ENCODE data around the gene C3orf52. TPM values are rescaled to one million over a fixed set of nuclear protein-coding genes. Genes with fewer than 3 reads are reported as not detected.
A peak's percentile ranks its signal among the peaks of the same experiment; 100 is the strongest.

Gene C3orf52
- total and polyA plus RNA-seq, 9 donors = 4.4 to 8.1 (median 5.7) TPM

DNA sequence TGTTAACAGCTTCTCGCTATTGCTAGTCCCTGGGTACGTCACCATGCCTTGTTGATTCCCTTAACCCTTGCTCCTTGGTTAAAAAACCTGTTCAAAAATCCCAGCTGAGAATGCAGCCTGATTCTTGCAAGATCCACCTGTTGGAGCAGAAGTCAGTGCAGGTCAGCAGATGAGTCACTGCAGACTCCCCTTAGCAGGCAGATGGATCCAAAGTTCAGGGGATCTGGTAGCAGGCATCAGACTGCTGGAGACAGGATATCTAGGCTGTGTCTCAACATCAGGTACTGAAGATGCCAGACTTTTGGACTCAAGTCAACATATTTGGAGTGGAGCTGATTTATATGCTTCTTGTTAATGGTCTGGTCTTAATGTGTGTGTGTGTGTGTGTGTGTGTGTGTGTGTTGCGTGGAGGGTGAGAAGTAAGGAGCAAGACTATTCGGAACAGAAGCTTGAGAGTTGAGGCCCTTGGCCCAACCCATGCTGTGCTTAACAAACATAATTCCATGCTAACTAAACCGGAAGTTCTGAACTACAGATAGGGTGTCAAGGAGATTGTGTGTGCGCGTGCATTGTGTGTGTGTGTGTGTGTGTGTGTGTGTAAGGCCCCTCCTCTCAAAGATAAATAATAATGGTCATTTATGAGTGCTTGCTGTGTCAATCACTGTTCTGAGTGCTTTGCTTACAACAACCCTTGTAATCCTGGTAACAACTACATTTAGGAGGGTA lies 1.0 kb upstream of the C3orf52 start:
- Histone ChIP-seq H3K27me3 (ENCODE audit: control insufficient read depth, insufficient read depth, low read length) (peaks cover 23% of the 10 kb centered on the region), H3K4me3 (ENCODE audit: low read length) (no peak overlapping the region)
- 48% methylated on average over 2 of the region's 7 CpGs for WGBS (ENCODE audit: insufficient coverage)

DNA sequence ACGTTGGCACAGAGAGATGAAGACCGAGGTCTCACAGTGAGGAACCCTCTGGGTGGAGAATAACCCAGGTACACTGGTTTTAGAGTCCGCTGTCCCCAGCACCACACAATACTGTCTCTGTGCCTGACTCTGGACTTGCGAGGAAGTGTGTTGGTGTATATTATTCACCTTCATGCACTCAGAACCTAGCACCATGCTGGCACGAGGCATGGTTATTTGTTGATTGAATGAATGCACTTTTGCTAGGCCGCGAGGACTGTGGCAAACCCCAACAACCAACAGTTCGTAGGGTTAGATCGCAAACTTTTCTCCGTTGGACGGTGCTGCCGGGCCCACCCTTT lies 484 bp upstream of the C3orf52 start:
- Histone ChIP-seq H3K27me3 (ENCODE audit: control insufficient read depth, insufficient read depth, low read length) (peaks cover 23% of the 10 kb centered on the region), H3K36me3 (ENCODE audit: control insufficient read depth, insufficient read depth, low read length) (no peaks in the 10 kb centered on the region), H3K4me1 (ENCODE audit: control insufficient read depth, insufficient read depth, low read length) (peaks cover 14% of the 10 kb centered on the region), H3K4me3 (ENCODE audit: low read length) (peak overlapping the region; percentile 53), H3K27ac (ENCODE audit: low read length) (no peak overlapping the region), H3K9me3 (replicated peaks; ENCODE audit: control insufficient read depth, low read depth, low read length) (no peaks in the 10 kb centered on the region)
- WGBS (ENCODE audit: insufficient coverage) = 4% methylated on average over 7 of the region's 12 CpGs
- DNase-seq = no peak

More for the DNA sequence above, 1.0 kb upstream of the C3orf52 start:
- Histone ChIP-seq H3K27ac (ENCODE audit: low read length) (no peak overlapping the region), H3K4me1 (ENCODE audit: control insufficient read depth, insufficient read depth, low read length) (peaks cover 13% of the 10 kb centered on the region), H3K36me3 (ENCODE audit: control insufficient read depth, insufficient read depth, low read length) (no peaks in the 10 kb centered on the region), H3K9me3 (replicated peaks; ENCODE audit: control insufficient read depth, low read depth, low read length) (no peaks in the 10 kb centered on the region)
- DNase-seq = no peak

DNA sequence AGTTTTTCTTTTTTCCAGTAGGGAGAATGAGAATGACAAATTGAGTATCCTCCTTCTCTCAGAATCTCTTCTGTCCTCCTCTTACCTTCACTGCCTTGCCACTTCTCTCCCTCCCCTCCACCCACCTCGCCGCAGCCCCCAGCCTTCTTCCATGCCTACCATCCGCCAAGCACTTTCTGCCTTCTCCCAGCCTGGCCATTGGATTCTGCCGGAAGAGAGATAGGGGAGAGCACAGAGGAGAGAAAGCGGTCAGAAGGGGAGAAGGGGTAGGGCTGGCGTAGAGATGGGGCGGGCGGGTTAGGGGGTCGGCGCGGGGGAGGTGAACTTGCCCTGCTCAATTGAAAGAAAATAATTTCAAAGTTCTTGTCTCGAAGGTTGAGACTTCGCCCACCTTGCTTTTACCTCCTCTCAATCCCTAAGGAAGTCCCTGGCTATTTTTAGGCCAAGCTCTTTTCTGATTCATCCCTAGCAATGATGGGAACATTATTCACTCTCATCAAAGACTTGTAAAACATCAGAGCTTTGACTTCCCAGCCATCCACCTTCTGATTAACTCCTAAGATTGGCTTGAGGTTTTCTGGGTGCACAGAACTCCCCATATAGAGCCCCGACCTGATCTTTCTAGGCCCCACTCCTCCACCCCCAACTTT lies 811 bp downstream of the C3orf52 start:
- peaks cover 25% of the 10 kb centered on the region for H3K27me3 ChIP-seq (ENCODE audit: control insufficient read depth, insufficient read depth, low read length)
- no peaks in the 10 kb centered on the region for H3K36me3 ChIP-seq (ENCODE audit: control insufficient read depth, insufficient read depth, low read length)
- DNase-seq = no peak
- WGBS (ENCODE audit: insufficient coverage) = 30% methylated on average over 4 of the region's 14 CpGs
- H3K4me3 ChIP-seq (ENCODE audit: low read length) = peak overlapping the region; percentile 53
- peaks cover 20% of the 10 kb centered on the region for H3K4me1 ChIP-seq (ENCODE audit: control insufficient read depth, insufficient read depth, low read length)
- no peaks in the 10 kb centered on the region for H3K9me3 ChIP-seq (replicated peaks; ENCODE audit: control insufficient read depth, low read depth, low read length)
- no peak overlapping the region for H3K27ac ChIP-seq (ENCODE audit: low read length)

DNA sequence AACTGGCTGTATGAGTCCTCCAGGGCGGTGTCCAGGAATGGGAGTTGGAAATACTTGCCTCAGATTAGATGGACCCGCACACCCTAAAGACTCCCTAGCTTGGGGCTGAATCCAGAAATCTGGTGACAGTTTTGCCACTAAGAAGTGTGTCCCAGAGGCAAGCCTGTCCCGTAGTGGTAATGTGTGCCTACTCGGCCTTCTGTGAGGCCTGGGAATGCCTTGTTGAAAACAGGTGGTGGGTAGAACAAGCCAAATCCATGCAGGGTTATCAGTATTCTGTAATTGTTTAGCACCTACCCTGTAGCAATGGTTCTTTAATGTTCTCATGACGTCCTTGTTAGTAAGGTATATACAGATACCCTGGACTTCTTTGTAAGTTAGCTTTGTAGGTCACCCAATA lies 1.6 kb downstream of the C3orf52 start:
- Histone ChIP-seq H3K27me3 (ENCODE audit: control insufficient read depth, insufficient read depth, low read length) (peaks cover 25% of the 10 kb centered on the region), H3K9me3 (replicated peaks; ENCODE audit: control insufficient read depth, low read depth, low read length) (no peaks in the 10 kb centered on the region), H3K4me3 (ENCODE audit: low read length) (no peak overlapping the region), H3K4me1 (ENCODE audit: control insufficient read depth, insufficient read depth, low read length) (peaks cover 22% of the 10 kb centered on the region), H3K36me3 (ENCODE audit: control insufficient read depth, insufficient read depth, low read length) (no peaks in the 10 kb centered on the region), H3K27ac (ENCODE audit: low read length) (no peak overlapping the region)
- DNase-seq = no peak
- WGBS (ENCODE audit: insufficient coverage) = 76% methylated on average over 4 of the region's 5 CpGs

DNA sequence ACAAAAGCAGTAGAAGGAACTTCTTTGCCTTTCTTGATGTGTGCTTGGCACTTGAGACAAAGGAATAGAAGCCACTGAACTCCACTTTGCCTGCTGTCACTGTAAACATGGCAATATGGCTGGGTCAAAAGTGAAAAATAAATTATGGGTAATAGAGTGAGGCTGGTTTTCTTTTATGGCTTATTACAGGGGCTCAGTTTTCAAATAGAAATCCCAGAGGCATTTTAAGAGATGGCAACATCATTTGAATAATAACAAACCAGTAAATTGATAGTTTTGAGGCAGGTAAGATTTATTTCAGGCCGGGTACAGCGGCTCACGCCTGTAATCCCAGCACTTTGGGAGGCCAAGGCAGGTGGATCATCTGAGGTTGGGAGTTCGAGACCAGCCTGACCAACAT lies 2.8 kb downstream of the C3orf52 start:
- no peak for DNase-seq
- Histone ChIP-seq H3K27ac (ENCODE audit: low read length) (no peak overlapping the region), H3K27me3 (ENCODE audit: control insufficient read depth, insufficient read depth, low read length) (peaks cover 25% of the 10 kb centered on the region), H3K36me3 (ENCODE audit: control insufficient read depth, insufficient read depth, low read length) (no peaks in the 10 kb centered on the region), H3K9me3 (replicated peaks; ENCODE audit: control insufficient read depth, low read depth, low read length) (no peaks in the 10 kb centered on the region), H3K4me3 (ENCODE audit: low read length) (no peak overlapping the region), H3K4me1 (ENCODE audit: control insufficient read depth, insufficient read depth, low read length) (peaks cover 24% of the 10 kb centered on the region)
- WGBS (ENCODE audit: insufficient coverage) = no CpG with 5 or more reads among the region's 4 CpGs

DNA sequence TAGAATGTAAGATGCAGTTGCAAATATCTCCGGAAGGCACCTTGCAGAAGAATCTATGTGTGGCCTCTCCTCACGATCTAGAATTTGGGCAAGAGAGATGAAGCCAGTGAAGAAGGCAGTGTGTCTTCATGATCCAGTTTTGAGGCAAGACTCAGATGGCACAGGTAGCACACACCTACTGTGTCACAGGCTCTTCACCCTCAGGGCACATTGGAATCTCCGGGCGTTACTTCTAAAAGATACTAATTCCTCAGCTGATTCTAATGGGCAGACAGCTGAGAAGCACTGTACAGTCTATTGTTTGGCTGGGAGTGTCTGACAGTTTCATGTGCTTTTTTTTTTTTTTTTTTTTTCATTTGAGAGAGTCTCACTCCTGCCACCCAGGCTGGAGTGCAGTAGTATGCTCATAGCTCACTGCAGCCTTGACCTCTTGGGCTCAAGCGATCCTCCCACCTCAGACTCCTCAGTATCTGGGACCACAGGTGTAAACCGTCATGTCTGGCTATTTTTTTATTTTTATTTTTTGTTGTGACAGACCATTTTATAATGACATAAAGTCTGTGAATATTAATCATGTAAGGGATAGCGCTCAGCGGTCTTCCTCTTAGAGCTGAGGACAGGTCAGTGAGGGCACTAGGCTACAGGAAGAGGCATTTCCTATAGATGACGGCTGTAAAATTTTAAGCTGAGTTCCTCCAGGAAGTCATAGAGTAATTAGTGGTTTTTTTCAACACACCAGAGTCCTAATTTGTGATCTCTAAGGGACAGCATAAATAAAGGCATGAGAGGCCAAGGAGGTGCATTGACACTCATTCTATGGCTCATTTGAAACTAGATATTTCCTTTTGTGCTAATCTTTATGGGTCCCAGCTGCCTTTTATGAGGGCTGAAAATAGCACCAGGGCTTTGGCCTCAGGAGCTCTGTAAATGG lies 4.0 kb downstream of the C3orf52 start:
- H3K9me3 ChIP-seq (replicated peaks; ENCODE audit: control insufficient read depth, low read depth, low read length) = no peaks in the 10 kb centered on the region
- H3K27me3 ChIP-seq (ENCODE audit: control insufficient read depth, insufficient read depth, low read length) = peaks cover 20% of the 10 kb centered on the region
- no peaks in the 10 kb centered on the region for H3K36me3 ChIP-seq (ENCODE audit: control insufficient read depth, insufficient read depth, low read length)
- DNase-seq = no peak
- no CpG with 5 or more reads among the region's 9 CpGs for WGBS (ENCODE audit: insufficient coverage)
- H3K27ac ChIP-seq (ENCODE audit: low read length) = no peak overlapping the region
- H3K4me3 ChIP-seq (ENCODE audit: low read length) = no peak overlapping the region
- peaks cover 24% of the 10 kb centered on the region for H3K4me1 ChIP-seq (ENCODE audit: control insufficient read depth, insufficient read depth, low read length)

DNA sequence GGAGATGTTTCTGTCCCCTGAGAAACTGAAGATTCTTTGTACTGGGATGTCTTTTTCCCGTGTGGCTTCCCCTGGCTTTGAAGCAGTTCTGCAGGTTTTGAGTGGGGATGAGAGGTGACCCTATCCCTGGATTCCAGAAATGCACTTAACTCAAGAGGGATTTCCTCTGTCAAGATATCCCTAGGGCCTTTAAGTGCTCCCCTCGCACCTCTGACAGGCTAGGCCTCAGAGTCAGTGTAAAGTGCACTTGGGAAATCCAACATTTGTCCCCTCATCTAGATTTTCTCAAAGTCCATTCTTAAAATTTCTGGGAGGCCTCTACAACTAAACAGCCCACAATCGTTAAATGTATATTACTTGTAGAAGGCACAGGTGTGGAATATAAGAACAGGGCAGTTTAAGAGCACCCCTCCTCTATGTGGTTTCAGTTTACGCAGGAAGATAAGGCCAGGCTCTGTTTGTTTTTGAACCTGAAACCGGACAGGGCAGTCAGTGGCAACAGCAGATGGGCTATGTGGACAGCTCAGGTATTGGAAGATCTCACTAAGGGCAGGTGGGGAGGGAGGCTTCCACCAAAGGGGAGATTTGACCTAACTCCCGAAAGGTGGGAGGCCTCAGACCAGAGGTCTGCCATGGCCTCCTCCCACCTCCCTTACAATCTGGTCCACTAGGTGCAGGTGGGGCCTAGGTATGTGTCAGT lies 4.8 kb downstream of the C3orf52 start:
- WGBS (ENCODE audit: insufficient coverage) = 42% methylated on average over 3 of the region's 6 CpGs
- Histone ChIP-seq H3K4me3 (ENCODE audit: low read length) (no peak overlapping the region), H3K27ac (ENCODE audit: low read length) (peak overlapping the region; percentile 4), H3K9me3 (replicated peaks; ENCODE audit: control insufficient read depth, low read depth, low read length) (no peaks in the 10 kb centered on the region), H3K27me3 (ENCODE audit: control insufficient read depth, insufficient read depth, low read length) (peaks cover 15% of the 10 kb centered on the region), H3K4me1 (ENCODE audit: control insufficient read depth, insufficient read depth, low read length) (peaks cover 19% of the 10 kb centered on the region), H3K36me3 (ENCODE audit: control insufficient read depth, insufficient read depth, low read length) (no peaks in the 10 kb centered on the region)
- DNase-seq = no peak

DNA sequence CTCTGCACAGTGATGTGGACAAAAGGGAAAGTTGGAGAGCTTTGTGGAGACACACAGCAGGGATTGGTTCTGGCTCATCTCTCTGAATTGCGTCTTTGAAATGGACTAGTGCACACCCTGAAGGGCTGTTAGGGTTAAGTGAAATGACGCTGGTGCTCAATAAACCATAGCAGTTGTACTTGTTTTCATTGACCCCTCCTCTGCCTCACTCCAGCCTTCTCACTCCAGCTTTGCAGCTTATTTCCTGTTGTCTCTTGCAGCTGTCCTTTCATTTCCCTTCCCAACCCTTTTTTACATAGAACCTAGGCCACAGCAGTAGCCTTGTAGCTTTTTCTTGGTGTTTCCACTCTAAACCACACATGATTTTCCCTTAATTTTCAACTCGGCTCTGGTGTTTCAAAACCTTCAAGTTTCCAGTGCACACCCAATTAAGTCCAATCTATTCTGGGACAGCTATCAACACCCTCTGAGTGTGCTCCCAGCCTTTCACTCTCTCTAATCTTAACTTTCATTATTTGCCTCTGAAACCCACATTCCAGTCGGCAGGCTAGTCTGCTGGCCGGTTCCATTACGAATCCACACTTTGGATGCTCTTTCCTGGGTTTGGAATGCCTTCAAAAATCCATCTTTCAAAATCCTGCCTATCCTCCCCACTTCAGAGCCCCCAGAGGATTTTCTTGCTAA lies 6.4 kb downstream of the C3orf52 start:
- Histone ChIP-seq H3K4me1 (ENCODE audit: control insufficient read depth, insufficient read depth, low read length) (peaks cover 14% of the 10 kb centered on the region), H3K36me3 (ENCODE audit: control insufficient read depth, insufficient read depth, low read length) (no peaks in the 10 kb centered on the region)

DNA sequence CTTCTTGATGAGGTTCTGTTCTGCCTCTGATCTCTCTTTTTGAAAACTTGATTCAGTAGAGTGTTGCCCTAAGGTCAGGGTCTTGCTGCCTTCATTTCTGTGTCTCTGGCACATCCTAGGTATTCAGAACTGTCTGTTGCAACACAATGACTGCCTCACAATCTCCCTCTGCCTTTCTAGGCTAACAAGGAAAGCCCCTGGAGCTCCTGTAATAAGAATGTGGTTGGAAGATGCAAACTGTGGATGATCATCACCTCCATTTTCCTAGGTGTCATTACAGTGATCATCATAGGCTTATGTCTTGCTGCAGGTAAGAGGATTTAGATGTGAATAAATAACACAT lies 7.0 kb downstream of the C3orf52 start:
- no peak overlapping the region for H3K4me3 ChIP-seq (ENCODE audit: low read length)
- H3K27me3 ChIP-seq (ENCODE audit: control insufficient read depth, insufficient read depth, low read length) = peaks cover 2% of the 10 kb centered on the region
- H3K9me3 ChIP-seq (replicated peaks; ENCODE audit: control insufficient read depth, low read depth, low read length) = no peaks in the 10 kb centered on the region
- H3K4me1 ChIP-seq (ENCODE audit: control insufficient read depth, insufficient read depth, low read length) = peaks cover 12% of the 10 kb centered on the region
- no peak overlapping the region for H3K27ac ChIP-seq (ENCODE audit: low read length)
- no peaks in the 10 kb centered on the region for H3K36me3 ChIP-seq (ENCODE audit: control insufficient read depth, insufficient read depth, low read length)
- DNase-seq = no peak

More for the DNA sequence above, 6.4 kb downstream of the C3orf52 start:
- Histone ChIP-seq H3K27me3 (ENCODE audit: control insufficient read depth, insufficient read depth, low read length) (peaks cover 4% of the 10 kb centered on the region), H3K4me3 (ENCODE audit: low read length) (no peak overlapping the region), H3K9me3 (replicated peaks; ENCODE audit: control insufficient read depth, low read depth, low read length) (no peaks in the 10 kb centered on the region), H3K27ac (ENCODE audit: low read length) (no peak overlapping the region)
- WGBS (ENCODE audit: insufficient coverage) = 20% methylated on average over 5 of the region's 6 CpGs
- no peak for DNase-seq
